ENCODE results near the gene ZNF487.
"Not testable (repeated sequence)": the region's sequence is repeated elsewhere in the genome, so short reads cannot be mapped to it uniquely, and the experiment has no call there.

Gene ZNF487

GRCh38 chr10:43440463-43441134 is 3.7 kb downstream of the ZNF487 start:
- ATAC-seq (ENCODE audit: insufficient read depth, low read depth) (no peak), DNase-seq (no peak)
- Histone ChIP-seq H3K36me3 (ENCODE audit: insufficient read depth, low read length) (no peaks in the 10 kb centered on the region; the same call in 1 of the 2 replicates), H3K4me3 (ENCODE audit: low read depth in 1 of 2, low read length in 2 of 2) (no peak overlapping the region), H3K4me2 (ENCODE audit: insufficient read depth, low read length) (no peak overlapping the region), H3K27ac (ENCODE audit: low read length) (no peak overlapping the region), H2AFZ (ENCODE audit: low read depth, low read length) (no peak overlapping the region), H3K27me3 (ENCODE audit: insufficient read depth, low read length, poor library complexity) (no peaks in the 10 kb centered on the region), H3K9ac (ENCODE audit: low read depth, low read length) (no peak overlapping the region), H4K20me1 (ENCODE audit: insufficient read depth, low read length) (no peaks in the 10 kb centered on the region), H3K79me2 (ENCODE audit: insufficient read depth, low read length) (peaks cover 35% of the 10 kb centered on the region), H3K9me3 (ENCODE audit: insufficient read depth, low read length, severe bottlenecking) (peaks cover 5% of the 10 kb centered on the region), H3K4me1 (ENCODE audit: insufficient read depth, low read length) (peaks cover 10% of the 10 kb centered on the region)
- TF ChIP-seq, protein P1, sequence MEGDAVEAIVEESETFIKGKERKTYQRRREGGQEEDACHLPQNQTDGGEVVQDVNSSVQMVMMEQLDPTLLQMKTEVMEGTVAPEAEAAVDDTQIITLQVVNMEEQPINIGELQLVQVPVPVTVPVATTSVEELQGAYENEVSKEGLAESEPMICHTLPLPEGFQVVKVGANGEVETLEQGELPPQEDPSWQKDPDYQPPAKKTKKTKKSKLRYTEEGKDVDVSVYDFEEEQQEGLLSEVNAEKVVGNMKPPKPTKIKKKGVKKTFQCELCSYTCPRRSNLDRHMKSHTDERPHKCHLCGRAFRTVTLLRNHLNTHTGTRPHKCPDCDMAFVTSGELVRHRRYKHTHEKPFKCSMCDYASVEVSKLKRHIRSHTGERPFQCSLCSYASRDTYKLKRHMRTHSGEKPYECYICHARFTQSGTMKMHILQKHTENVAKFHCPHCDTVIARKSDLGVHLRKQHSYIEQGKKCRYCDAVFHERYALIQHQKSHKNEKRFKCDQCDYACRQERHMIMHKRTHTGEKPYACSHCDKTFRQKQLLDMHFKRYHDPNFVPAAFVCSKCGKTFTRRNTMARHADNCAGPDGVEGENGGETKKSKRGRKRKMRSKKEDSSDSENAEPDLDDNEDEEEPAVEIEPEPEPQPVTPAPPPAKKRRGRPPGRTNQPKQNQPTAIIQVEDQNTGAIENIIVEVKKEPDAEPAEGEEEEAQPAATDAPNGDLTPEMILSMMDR (IDR thresholded peaks at IDR 0.05; ENCODE audit: borderline replicate concordance, extremely low read depth, low read length, poor library complexity, severe bottlenecking) = no peak
- no peak for TF ChIP-seq EZH2 (IDR thresholded peaks at IDR 0.05; ENCODE audit: borderline replicate concordance, low read depth, low read length, severe bottlenecking)

GRCh38 chr10:43444323-43444722 is 7.4 kb downstream of the ZNF487 start:
- H4K20me1 ChIP-seq (ENCODE audit: insufficient read depth, low read length) = no peaks in the 10 kb centered on the region
- H3K27ac ChIP-seq (ENCODE audit: low read length) = no peak overlapping the region
- H3K4me3 ChIP-seq (ENCODE audit: low read depth in 1 of 2, low read length in 2 of 2) = no peak overlapping the region
- TF ChIP-seq EZH2 (IDR thresholded peaks at IDR 0.05; ENCODE audit: borderline replicate concordance, low read depth, low read length, severe bottlenecking) = no peak
- H3K79me2 ChIP-seq (ENCODE audit: insufficient read depth, low read length) = peaks cover 12% of the 10 kb centered on the region; the same call in 1 of the 2 replicates
- no peak overlapping the region for H2AFZ ChIP-seq (ENCODE audit: low read depth, low read length)
- no peak overlapping the region for H3K4me2 ChIP-seq (ENCODE audit: insufficient read depth, low read length)
- DNase-seq (no peak), ATAC-seq (ENCODE audit: insufficient read depth, low read depth) (no peak)
- peaks cover 7% of the 10 kb centered on the region for H3K9me3 ChIP-seq (ENCODE audit: insufficient read depth, low read length, severe bottlenecking)
- H3K36me3 ChIP-seq (ENCODE audit: insufficient read depth, low read length) = no peaks in the 10 kb centered on the region
- H3K27me3 ChIP-seq (ENCODE audit: insufficient read depth, low read length, poor library complexity) = no peaks in the 10 kb centered on the region
- H3K9ac ChIP-seq (ENCODE audit: low read depth, low read length) = no peak overlapping the region
- H3K4me1 ChIP-seq (ENCODE audit: insufficient read depth, low read length) = no peaks in the 10 kb centered on the region

DNA sequence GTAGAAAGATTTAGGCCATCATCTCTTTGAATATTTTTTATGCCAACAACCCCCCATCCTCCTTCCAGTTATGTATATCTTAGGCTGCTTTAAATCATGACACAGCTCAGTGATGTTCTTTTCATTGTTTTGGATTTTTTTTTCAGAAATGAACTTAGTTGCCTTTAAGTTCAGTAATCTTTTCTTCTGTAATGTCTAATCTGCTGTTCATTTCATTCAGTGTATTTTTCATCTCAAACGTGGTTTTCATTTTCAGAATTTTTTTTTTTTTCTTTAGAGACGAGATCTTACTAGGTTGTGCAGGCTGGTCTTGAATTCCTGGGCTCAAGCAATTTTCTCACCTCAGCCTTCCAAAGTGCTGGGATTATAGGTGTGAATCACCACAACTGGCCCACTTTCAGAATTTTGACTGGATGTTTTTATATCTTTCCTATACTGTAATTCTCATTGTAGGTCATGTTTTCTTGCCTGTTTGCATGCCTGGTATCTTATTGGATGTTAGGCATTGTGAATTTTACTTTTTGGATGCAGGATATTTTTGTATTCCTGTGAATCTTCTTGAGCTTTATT is 8.1 kb downstream of the ZNF487 start:
- Histone ChIP-seq H3K4me2 (ENCODE audit: insufficient read depth, low read length) (no peak overlapping the region), H4K20me1 (ENCODE audit: insufficient read depth, low read length) (no peaks in the 10 kb centered on the region), H3K9me3 (ENCODE audit: insufficient read depth, low read length, severe bottlenecking) (peaks cover 7% of the 10 kb centered on the region), H3K27ac (ENCODE audit: low read length) (no peak overlapping the region), H3K36me3 (ENCODE audit: insufficient read depth, low read length) (no peaks in the 10 kb centered on the region), H3K4me3 (ENCODE audit: low read depth in 1 of 2, low read length in 2 of 2) (no peak overlapping the region), H3K79me2 (ENCODE audit: insufficient read depth, low read length) (peaks cover 10% of the 10 kb centered on the region; the same call in 1 of the 2 replicates), H3K9ac (ENCODE audit: low read depth, low read length) (no peak overlapping the region), H3K27me3 (ENCODE audit: insufficient read depth, low read length, poor library complexity) (no peaks in the 10 kb centered on the region), H3K4me1 (ENCODE audit: insufficient read depth, low read length) (no peaks in the 10 kb centered on the region), H2AFZ (ENCODE audit: low read depth, low read length) (no peak overlapping the region)
- ATAC-seq (ENCODE audit: insufficient read depth, low read depth) (no peak), DNase-seq (no peak)
- TF ChIP-seq EZH2 (IDR thresholded peaks at IDR 0.05; ENCODE audit: borderline replicate concordance, low read depth, low read length, severe bottlenecking) = no peak
- TF ChIP-seq, protein P1 (IDR thresholded peaks at IDR 0.05; ENCODE audit: borderline replicate concordance, extremely low read depth, low read length, poor library complexity, severe bottlenecking) = no peak

- H3K79me2 ChIP-seq (ENCODE audit: insufficient read depth, low read length); H3K4me1 ChIP-seq (ENCODE audit: insufficient read depth, low read length); H3K4me3 ChIP-seq (ENCODE audit: low read depth in 1 of 2, low read length in 2 of 2); H3K27me3 ChIP-seq (ENCODE audit: insufficient read depth, low read length, poor library complexity); H3K9ac ChIP-seq (ENCODE audit: low read depth, low read length); H3K27ac ChIP-seq (ENCODE audit: low read length); H2AFZ ChIP-seq (ENCODE audit: low read depth, low read length); H3K36me3 ChIP-seq (ENCODE audit: insufficient read depth, low read length); H4K20me1 ChIP-seq (ENCODE audit: insufficient read depth, low read length); H3K9me3 ChIP-seq (ENCODE audit: insufficient read depth, low read length, severe bottlenecking); H3K4me2 ChIP-seq (ENCODE audit: insufficient read depth, low read length); ATAC-seq (ENCODE audit: insufficient read depth, low read depth): not testable (repeated sequence)
- DNase-seq = peak; percentile 57
Observed at GRCh38 chr10:43446219-43447017, 9.5 kb downstream of the ZNF487 start.
